ENCODE data around the gene MARK1.

- TF ChIP-seq CTCF (IDR thresholded peaks at IDR 0.05), result no peak
- no peak for TF ChIP-seq EZH2phosphoT487 (IDR thresholded peaks at IDR 0.05)
These were observed 168.9 kb downstream of the MARK1 start for GRCh38 chr1:220696863-220697231.
